IMR-90 (cell line): Measurements from ENCODE around the gene DENND2D. TPM values are rescaled to one million over a fixed set of nuclear protein-coding genes. Genes with fewer than 3 reads are reported as not detected.

Experiments
- ATAC-seq: fragments of 200-7000 bp; cut with Tn5 transposase; 2 replicates; pipeline ENCODE4 v1.9.1; 2020; ENCODE audit warnings: low read depth, mild to moderate bottlenecking, moderate library complexity
- BruUV-seq: library from RNA; stranded (reverse); fragments of 400-500 nt; replicated peaks from 2 replicates; lab custom pipeline; 2021; lab: Mats Ljungman, UMichigan
- CTCF ChIA-PET: fragments of 300-600 bp; formaldehyde crosslinking; extraction: SDS; loops from one replicate; lab custom pipeline; 2021; ENCODE audit warnings: antibody characterized with exemption; lab: Yijun Ruan, JAX
- POLR2A ChIA-PET: fragments of 300-600 bp; sonication (Branson Sonifier 250); formaldehyde crosslinking; loops from one replicate; lab custom pipeline; 2022; ENCODE audit warnings: antibody characterized with exemption; ENCODE audit not compliant: unreplicated experiment; lab: Charles Lee
- DNase-seq: peaks from one replicate; pipeline ENCODE4 v3.0.0; 2013
- H2AFZ ChIP-seq: replicated peaks from 2 replicates; pipeline ENCODE3; 2013; ENCODE audit warnings: low read length, mild to moderate bottlenecking; ENCODE audit not compliant: poor library complexity
- H2AK5ac ChIP-seq: 2 replicates; pipeline ENCODE4 v1.6.1; 2013; ENCODE audit warnings: low read depth, low read length, inconsistent platforms
- H2AK9ac ChIP-seq: replicated peaks from 2 replicates; pipeline ENCODE3; 2013; ENCODE audit warnings: mild to moderate bottlenecking, low read depth, low read length, moderate library complexity; ENCODE audit not compliant: poor library complexity
- H2BK120ac ChIP-seq: 2 replicates; pipeline ENCODE4 v1.6.1; 2013; ENCODE audit warnings: low read depth, low read length, inconsistent platforms
- H2BK15ac ChIP-seq: 3 replicates; pipeline ENCODE4 v1.6.1; 2013; ENCODE audit warnings: low read depth, low read length, inconsistent platforms
- H2BK20ac ChIP-seq: 2 replicates; pipeline ENCODE4 v1.6.1; 2013; ENCODE audit warnings: low read depth, mild to moderate bottlenecking, inconsistent platforms, low read length, moderate library complexity
- H2BK5ac ChIP-seq: 2 replicates; pipeline ENCODE4 v1.6.1; 2013; ENCODE audit warnings: mild to moderate bottlenecking, low read depth, low read length, inconsistent platforms; ENCODE audit not compliant: poor library complexity, severe bottlenecking
- H3K14ac ChIP-seq: replicated peaks from 2 replicates; pipeline ENCODE4 v1.6.1; 2013; ENCODE audit warnings: low read depth, low read length, inconsistent platforms
- H3K18ac ChIP-seq: 2 replicates; pipeline ENCODE4 v1.6.1; 2013; ENCODE audit warnings: low read depth, low read length, control low read depth
- H3K23ac ChIP-seq: 2 replicates; pipeline ENCODE4 v1.6.1; 2013; ENCODE audit warnings: low read depth, low read length, inconsistent platforms
- H3K27ac ChIP-seq: 2 replicates; pipeline ENCODE4 v1.5.1; 2013; ENCODE audit warnings: mild to moderate bottlenecking, control low read depth, low read length; ENCODE audit not compliant: insufficient read depth
- H3K27me3 ChIP-seq: 2 replicates; pipeline ENCODE4 v1.6.1; 2013; ENCODE audit warnings: low read length; ENCODE audit not compliant: control insufficient read depth, insufficient read depth
- H3K36me3 ChIP-seq: 2 replicates; pipeline ENCODE4 v1.6.1; 2013; ENCODE audit warnings: low read length, mixed read lengths; ENCODE audit not compliant: control insufficient read depth, insufficient read depth
- H3K4ac ChIP-seq: 2 replicates; pipeline ENCODE4 v1.6.1; 2013; ENCODE audit warnings: low read depth, low read length, inconsistent platforms
- H3K4me1 ChIP-seq: 2 replicates; pipeline ENCODE4 v1.6.1; 2013; ENCODE audit warnings: low read length, mixed read lengths; ENCODE audit not compliant: control insufficient read depth, insufficient read depth
- H3K4me2 ChIP-seq: 2 replicates; pipeline ENCODE4 v1.6.1; 2013; ENCODE audit warnings: low read depth, mild to moderate bottlenecking, control low read depth, low read length, moderate library complexity
- H3K4me3 ChIP-seq: 2 replicates; pipeline ENCODE4 v1.5.1; 2013; ENCODE audit warnings: low read depth, mild to moderate bottlenecking, control low read depth, low read length, moderate library complexity; ENCODE audit not compliant: insufficient read depth
- H3K56ac ChIP-seq: 2 replicates; pipeline ENCODE4 v1.6.1; 2013; ENCODE audit warnings: low read length, inconsistent platforms; ENCODE audit not compliant: insufficient read depth; ENCODE audit errors: extremely low read depth
- H3K79me1 ChIP-seq, 2 experiments: 2 replicates each; pipeline ENCODE4 v1.6.1; 2013; ENCODE audit warnings: low read length in 2 of 2, inconsistent platforms in 1 of 2, low read depth in 1 of 2
- H3K9ac ChIP-seq: 2 replicates; pipeline ENCODE4 v1.6.1; 2013; ENCODE audit warnings: low read depth, low read length, control low read depth
- H3K9me1 ChIP-seq: 2 replicates; pipeline ENCODE4 v1.6.1; 2013; ENCODE audit warnings: low read length, inconsistent platforms; ENCODE audit not compliant: insufficient read depth
- H3K9me3 ChIP-seq: 2 replicates; pipeline ENCODE4 v1.6.1; 2013; ENCODE audit warnings: low read length; ENCODE audit not compliant: control insufficient read depth, insufficient read depth
- H4K20me1 ChIP-seq: 2 replicates; pipeline ENCODE4 v1.6.1; 2013; ENCODE audit warnings: low read length, inconsistent platforms; ENCODE audit not compliant: insufficient read depth
- H4K5ac ChIP-seq: 2 replicates; pipeline ENCODE4 v1.6.1; 2013; ENCODE audit warnings: mild to moderate bottlenecking, low read depth, low read length, control low read depth
- H4K8ac ChIP-seq, 2 experiments: 2 replicates each; pipeline ENCODE4 v1.6.1; 2013; ENCODE audit warnings: low read depth in 2 of 2, low read length in 2 of 2, control low read depth in 1 of 2, inconsistent platforms in 1 of 2
- H4K91ac ChIP-seq: 2 replicates; pipeline ENCODE4 v1.6.1; 2013; ENCODE audit warnings: low read depth, low read length, inconsistent platforms; ENCODE audit not compliant: insufficient read depth
- BHLHE40 ChIP-seq: fragments of 150-350 bp; IDR thresholded peaks from 2 replicates; pipeline ENCODE4 v1.6.1; 2016; ENCODE audit warnings: mild to moderate bottlenecking, low read depth, low read length
- CHD1 ChIP-seq: IDR thresholded peaks from 2 replicates; pipeline ENCODE4 v1.6.1; 2012; ENCODE audit warnings: low read depth, low read length, improper control_type of control experiment
- FOS ChIP-seq: fragments of 150-350 bp; IDR thresholded peaks from 2 replicates; pipeline ENCODE4 v1.6.1; 2016; ENCODE audit warnings: low read depth, low read length
- MAFK ChIP-seq: IDR thresholded peaks from 2 replicates; pipeline ENCODE4 v1.6.1; 2012; ENCODE audit warnings: low read depth, low read length, improper control_type of control experiment
- MAZ ChIP-seq: IDR thresholded peaks from 2 replicates; pipeline ENCODE4 v1.6.1; 2012; ENCODE audit warnings: low read depth, mild to moderate bottlenecking, low read length, improper control_type of control experiment, moderate library complexity, borderline replicate concordance
- RAD21 ChIP-seq: IDR thresholded peaks from 2 replicates; pipeline ENCODE4 v1.6.1; 2012; ENCODE audit warnings: low read length, improper control_type of control experiment
- RCOR1 ChIP-seq: IDR thresholded peaks from 2 replicates; pipeline ENCODE4 v1.6.1; 2012; ENCODE audit warnings: mild to moderate bottlenecking, low read length, improper control_type of control experiment; ENCODE audit not compliant: insufficient replicate concordance
- RFX5 ChIP-seq: IDR thresholded peaks from 2 replicates; pipeline ENCODE4 v1.8.0; 2012; ENCODE audit warnings: low read depth, mild to moderate bottlenecking, low read length, moderate library complexity
- SMC3 ChIP-seq: fragments of 150-350 bp; IDR thresholded peaks from 2 replicates; pipeline ENCODE4 v1.6.1; 2016; ENCODE audit warnings: low read depth, mild to moderate bottlenecking, antibody characterized with exemption, low read length, moderate library complexity
- WGBS, 2 experiments: methylation state at CpG; one replicate each; pipeline versions ENCODE4 v1.1.5 to v1.1.7; 2013; ENCODE audit warnings: missing lambda C conversion rate in 2 of 2; ENCODE audit not compliant: insufficient read length in 1 of 2; ENCODE audit errors: extremely low coverage in 2 of 2; 5-methylcytosine and 5-hydroxymethylcytosine counted together
- dilution Hi-C: fragments of 300-500 bp; cut with HindIII; formaldehyde crosslinking; loops from one replicate; pipeline ENCODE4 v1.14.3; 2018; ENCODE audit warnings: low sequenced_read_pairs; ENCODE audit not compliant: unreplicated experiment
- in situ Hi-C: fragments of 300-500 bp; cut with MboI; formaldehyde crosslinking; loops from 3 replicates; pipeline ENCODE4 v1.14.3; 2019; ENCODE audit warnings: low sequenced_read_pairs, inconsistent platforms, mixed read lengths
- intact Hi-C: fragments of 100-400 bp; cut with micrococcal nuclease; formaldehyde crosslinking; loops from 2 replicates; pipeline ENCODE4 v1.10.0; 2022
- polyA plus RNA-seq, 3 experiments: library from polyadenylated mRNA; depleted of rRNA; stranded (reverse); fragments of >200 nt; gene quantifications; 2 replicates each; pipeline ENCODE4 v1.2.3, GENCODE V29; 2012; ENCODE audit warnings: low replicate concordance in 1 of 3
- total RNA-seq: library from RNA; depleted of rRNA; stranded (reverse); fragments of >200 nt; gene quantifications from 2 replicates; pipeline ENCODE4 v1.2.3, GENCODE V29; 2012
- TF ChIP-seq, protein P1 (sequence below): fragments of 150-350 bp; IDR thresholded peaks from 2 replicates; pipeline ENCODE4 v1.6.1; 2017; ENCODE audit warnings: mild to moderate bottlenecking, antibody characterized with exemption, low read length, low read depth
- TF ChIP-seq, protein P2 (sequence below): conservative IDR thresholded peaks from 2 replicates; pipeline ENCODE4 v1.5.1; 2012; ENCODE audit warnings: mild to moderate bottlenecking, low read depth, low read length, improper control_type of control experiment

The DENND2D gene
- total and polyA plus RNA-seq, 2 of the 4 experiments (the other 2 are of a cell fraction): 0.86 to 0.90 TPM

DNA sequence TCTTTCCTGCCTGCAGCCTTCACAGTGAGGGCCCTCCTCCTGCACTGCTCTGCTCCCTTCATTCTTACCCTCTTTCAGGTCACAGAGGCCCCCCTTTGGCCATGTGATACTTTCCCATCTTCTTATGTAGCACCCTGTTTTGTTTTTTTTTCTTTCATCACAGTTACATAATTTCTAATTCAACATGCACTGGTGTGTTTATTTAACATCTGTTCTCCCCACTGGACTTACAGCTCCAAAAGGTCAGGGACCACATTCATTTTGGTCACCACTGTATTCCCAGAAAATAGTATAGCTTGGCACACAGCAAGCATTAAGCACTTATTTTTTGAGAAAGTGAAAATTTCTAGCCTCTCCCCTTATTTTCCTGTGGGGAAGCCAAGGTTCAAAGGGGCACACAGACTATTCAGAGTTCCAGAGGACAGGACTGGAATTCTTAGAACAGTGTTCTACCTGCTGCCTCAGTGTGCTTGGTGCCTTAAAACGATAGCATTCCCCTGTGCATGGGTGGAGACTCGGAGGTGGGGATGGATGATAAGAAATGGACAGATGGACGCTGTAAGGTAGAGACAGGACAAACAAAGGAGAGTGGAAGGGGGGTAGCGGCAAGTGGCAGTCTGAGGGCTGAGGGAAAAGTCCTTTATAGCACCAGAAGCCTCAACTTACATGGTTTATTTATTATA is 5.3 kb downstream of the DENND2D start:
- CTCF ChIA-PET: no interaction called here
- peak; percentile 7 for DNase-seq
- no peak overlapping the region for H3K4me3 ChIP-seq

More for the DNA sequence above, 5.3 kb downstream of the DENND2D start:
- Histone ChIP-seq H3K9ac (no peak overlapping the region), H3K14ac (no peak overlapping the region), H2AFZ (no peak overlapping the region), H2BK20ac (peak overlapping the region; percentile 18; the same call in 1 of the 2 replicates), H4K8ac (no peak overlapping the region), H3K27ac (no peak overlapping the region), H2BK5ac (no peak overlapping the region), H3K23ac (no peak overlapping the region), H2AK9ac (no peak overlapping the region), H2BK120ac (no peak overlapping the region; the same call in 1 of the 2 replicates), H3K4ac (peak overlapping the region; percentile 55; the same call in 1 of the 2 replicates), H3K36me3 (no peaks in the 10 kb centered on the region), H3K56ac (no peak overlapping the region), H3K4me1 (peaks cover 34% of the 10 kb centered on the region), H4K20me1 (no peaks in the 10 kb centered on the region), H3K9me1 (peaks cover 20% of the 10 kb centered on the region), H3K79me1 (0 out of 4 replicates have a peak, but pooled peaks cover 0 to 5% of the 10 kb centered on the region in 2 experiments), H3K18ac (no peak overlapping the region), H2BK15ac (no peak overlapping the region; the same call in 2 of the 3 replicates), H2AK5ac (peak overlapping the region; percentile 48; the same call in 1 of the 2 replicates), H3K27me3 (0 out of 2 replicates have a peak, but pooled peaks cover 4% of the 10 kb centered on the region), H3K4me2 (no peak overlapping the region; the same call in 1 of the 2 replicates), H3K9me3 (no peaks in the 10 kb centered on the region), H4K5ac (no peak overlapping the region), H4K91ac (no peak overlapping the region; the same call in 1 of the 2 replicates)
- no peak for TF ChIP-seq RFX5
- no peak for TF ChIP-seq RCOR1
- TF ChIP-seq SMC3: no peak
- TF ChIP-seq, protein P1, sequence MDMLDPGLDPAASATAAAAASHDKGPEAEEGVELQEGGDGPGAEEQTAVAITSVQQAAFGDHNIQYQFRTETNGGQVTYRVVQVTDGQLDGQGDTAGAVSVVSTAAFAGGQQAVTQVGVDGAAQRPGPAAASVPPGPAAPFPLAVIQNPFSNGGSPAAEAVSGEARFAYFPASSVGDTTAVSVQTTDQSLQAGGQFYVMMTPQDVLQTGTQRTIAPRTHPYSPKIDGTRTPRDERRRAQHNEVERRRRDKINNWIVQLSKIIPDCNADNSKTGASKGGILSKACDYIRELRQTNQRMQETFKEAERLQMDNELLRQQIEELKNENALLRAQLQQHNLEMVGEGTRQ: no peak
- TF ChIP-seq MAFK: no peak
- no peak for TF ChIP-seq BHLHE40
- no peak for TF ChIP-seq RAD21
- TF ChIP-seq, protein P2, sequence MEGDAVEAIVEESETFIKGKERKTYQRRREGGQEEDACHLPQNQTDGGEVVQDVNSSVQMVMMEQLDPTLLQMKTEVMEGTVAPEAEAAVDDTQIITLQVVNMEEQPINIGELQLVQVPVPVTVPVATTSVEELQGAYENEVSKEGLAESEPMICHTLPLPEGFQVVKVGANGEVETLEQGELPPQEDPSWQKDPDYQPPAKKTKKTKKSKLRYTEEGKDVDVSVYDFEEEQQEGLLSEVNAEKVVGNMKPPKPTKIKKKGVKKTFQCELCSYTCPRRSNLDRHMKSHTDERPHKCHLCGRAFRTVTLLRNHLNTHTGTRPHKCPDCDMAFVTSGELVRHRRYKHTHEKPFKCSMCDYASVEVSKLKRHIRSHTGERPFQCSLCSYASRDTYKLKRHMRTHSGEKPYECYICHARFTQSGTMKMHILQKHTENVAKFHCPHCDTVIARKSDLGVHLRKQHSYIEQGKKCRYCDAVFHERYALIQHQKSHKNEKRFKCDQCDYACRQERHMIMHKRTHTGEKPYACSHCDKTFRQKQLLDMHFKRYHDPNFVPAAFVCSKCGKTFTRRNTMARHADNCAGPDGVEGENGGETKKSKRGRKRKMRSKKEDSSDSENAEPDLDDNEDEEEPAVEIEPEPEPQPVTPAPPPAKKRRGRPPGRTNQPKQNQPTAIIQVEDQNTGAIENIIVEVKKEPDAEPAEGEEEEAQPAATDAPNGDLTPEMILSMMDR: no peak
- no peak for TF ChIP-seq FOS
- TF ChIP-seq MAZ: no peak
- TF ChIP-seq CHD1: no peak
- no TSS peak for BruUV-seq
- POLR2A ChIA-PET: no interaction called here
- 77% methylated on average over 2 of the region's 4 CpGs; no CpG with 5 or more reads in 1 of the 2 experiments for WGBS, 2 experiments
- in situ Hi-C loops (no loop called here), intact Hi-C loops (no loop called here), dilution Hi-C loops (no loop called here)
- ATAC-seq: 0 out of 2 replicates have a peak, but pooled peaks have one; percentile 2
